Stimulated activated CD4-positive, alpha-beta T cell treated with anti-CD3 and anti-CD28 coated beads, Interleukin-1b, Interleukin-23, amount 100 ng/mL, for 24 hours (primary cell): ENCODE results near the gene CEPT1.

Source experiments
- DNase-seq, 4 experiments: peaks; one replicate each; pipeline ENCODE4 v3.0.0-alpha.2; 2020; ENCODE audit warnings: low read depth in 4 of 4, low spot score in 1 of 4

Gene CEPT1

GRCh38 chr1:111192074-111192473 is 52.1 kb downstream of the CEPT1 start:
- DNase-seq: no peak

- DNase-seq: no peak
These were observed 52.9 kb downstream of the CEPT1 start for GRCh38 chr1:111192658-111193519.

- DNase-seq: no peak
These were observed 53.9 kb downstream of the CEPT1 start for GRCh38 chr1:111193712-111194480.

GRCh38 chr1:111195002-111195684 is 55.1 kb downstream of the CEPT1 start:
- no peak for DNase-seq

- DNase-seq: no peak
These were observed 56.2 kb downstream of the CEPT1 start for GRCh38 chr1:111196213-111196612.

GRCh38 chr1:111197598-111198284 is 57.7 kb downstream of the CEPT1 start:
- peak in 1 of 4 experiments; percentile 52 for DNase-seq

- DNase-seq: no peak
These were observed 58.8 kb downstream of the CEPT1 start for GRCh38 chr1:111198836-111199235.

GRCh38 chr1:111199329-111199728 is 59.3 kb downstream of the CEPT1 start:
- DNase-seq: no peak

GRCh38 chr1:111199881-111200801 is 60.1 kb downstream of the CEPT1 start, which contains the start of gene DENND2D:
DENND2D (minus strand) TSS chr1:111200646; CDS start chr1:111200459, 187 bp downstream.
- DNase-seq: peak in 2 of 4 experiments; percentile 49 to 62

- DNase-seq: no peak
These were observed 60.8 kb downstream of the CEPT1 start for GRCh38 chr1:111200802-111201161.

GRCh38 chr1:111201275-111202090 is 61.5 kb downstream of the CEPT1 start:
- no peak for DNase-seq

GRCh38 chr1:111202366-111202706 is 62.3 kb downstream of the CEPT1 start:
- DNase-seq: no peak

GRCh38 chr1:111202707-111203623 is 62.9 kb downstream of the CEPT1 start:
- no peak for DNase-seq

GRCh38 chr1:111203681-111204200 is 63.7 kb downstream of the CEPT1 start:
- peak in 3 of 4 experiments; percentile 51 to 85 (median 69) for DNase-seq

GRCh38 chr1:111204201-111204982 is 64.4 kb downstream of the CEPT1 start:
- DNase-seq: peak in 1 of 4 experiments; percentile 45

- no peak for DNase-seq
These were observed 65.1 kb downstream of the CEPT1 start for GRCh38 chr1:111204983-111205713.
